GM18870 (cell line): ENCODE results near the gene CSK.

ENCODE experiments used
- ATAC-seq: cut with Tn5 transposase; IDR thresholded peaks from one replicate; pipeline ENCODE4 v1.9.1; 2021; ENCODE audit warnings: moderate library complexity; ENCODE audit not compliant: unreplicated experiment

Gene CSK

DNA sequence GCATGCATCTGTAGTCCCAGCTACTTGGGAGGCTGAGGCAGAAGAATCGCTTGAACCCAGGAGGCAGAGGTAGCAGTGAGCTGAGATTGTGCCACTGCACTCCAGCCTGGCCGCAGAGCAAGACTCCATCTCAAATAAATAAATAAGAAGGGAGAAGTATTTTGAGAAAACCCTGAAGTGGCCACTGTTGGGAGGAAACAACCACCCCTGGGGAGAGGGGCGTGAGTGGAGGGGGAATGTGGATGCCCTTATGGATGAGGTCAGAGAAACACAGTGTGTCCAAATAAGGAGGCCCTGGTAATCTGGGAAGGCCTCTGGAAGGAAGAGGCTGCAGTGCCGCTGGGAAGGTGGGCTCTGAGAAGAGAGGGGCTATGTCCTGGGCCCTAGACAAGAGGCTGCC, 40.4 kb downstream of the CSK start:
- no peak for ATAC-seq

DNA sequence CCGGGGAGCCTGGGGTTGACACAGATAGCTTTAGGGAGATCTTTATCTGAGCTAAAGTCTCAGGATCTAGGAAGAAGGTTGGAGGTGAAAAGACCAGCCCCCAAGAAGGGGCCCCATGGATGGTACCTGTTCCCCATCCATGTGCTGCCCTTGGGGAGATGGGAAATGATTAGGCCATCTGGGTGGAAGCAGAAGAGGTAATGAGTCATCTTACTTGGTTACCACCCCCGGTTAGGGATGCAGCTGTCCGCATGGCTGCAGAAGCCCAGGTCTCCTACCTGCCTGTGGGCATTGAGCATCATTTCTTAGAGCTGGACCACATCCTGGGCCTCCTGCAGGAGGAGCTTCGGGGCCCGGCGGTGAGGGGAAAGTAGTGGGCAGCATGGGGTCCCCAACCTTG, 41.4 kb downstream of the CSK start:
- ATAC-seq: no peak

DNA sequence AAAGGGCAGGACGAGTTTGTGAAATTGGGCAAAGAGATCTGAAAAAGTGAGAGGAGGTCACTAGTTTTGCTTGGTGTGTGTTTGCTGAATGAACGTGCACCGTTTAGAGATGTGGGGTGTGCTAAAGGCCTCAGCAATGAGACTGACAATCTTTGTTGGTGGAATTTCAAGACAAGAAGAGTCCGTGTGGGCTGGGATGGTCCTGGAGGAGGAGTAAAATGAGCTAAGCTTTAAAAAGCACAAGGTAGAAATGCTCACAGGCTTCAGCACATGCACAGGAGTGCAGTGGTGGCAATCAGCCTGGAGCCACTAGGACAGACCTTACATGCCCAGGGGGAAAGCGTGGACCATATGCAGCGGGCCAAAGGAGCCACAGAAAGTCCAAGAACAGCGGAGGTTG, 43.1 kb downstream of the CSK start:
- ATAC-seq: no peak

DNA sequence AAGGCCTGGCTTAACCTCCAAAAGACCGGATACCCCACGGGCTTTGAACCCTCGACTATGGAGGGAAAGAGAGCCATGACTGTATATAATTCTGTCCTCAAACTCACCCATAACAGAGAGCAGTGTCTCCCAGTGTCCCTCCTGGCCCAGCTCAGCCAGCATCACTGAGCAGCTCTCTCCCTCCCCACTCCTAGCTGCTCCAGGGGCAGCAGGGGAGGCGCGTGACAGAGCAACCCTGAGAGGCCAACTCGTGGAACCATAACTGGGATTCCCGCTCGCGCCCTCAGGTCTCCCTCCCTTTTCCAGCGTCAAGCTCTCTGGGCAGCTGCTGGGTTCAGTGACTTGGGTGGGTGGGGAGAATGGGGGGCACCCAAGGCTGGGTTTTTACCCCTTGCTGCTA, 44.0 kb downstream of the CSK start:
- no peak for ATAC-seq

DNA sequence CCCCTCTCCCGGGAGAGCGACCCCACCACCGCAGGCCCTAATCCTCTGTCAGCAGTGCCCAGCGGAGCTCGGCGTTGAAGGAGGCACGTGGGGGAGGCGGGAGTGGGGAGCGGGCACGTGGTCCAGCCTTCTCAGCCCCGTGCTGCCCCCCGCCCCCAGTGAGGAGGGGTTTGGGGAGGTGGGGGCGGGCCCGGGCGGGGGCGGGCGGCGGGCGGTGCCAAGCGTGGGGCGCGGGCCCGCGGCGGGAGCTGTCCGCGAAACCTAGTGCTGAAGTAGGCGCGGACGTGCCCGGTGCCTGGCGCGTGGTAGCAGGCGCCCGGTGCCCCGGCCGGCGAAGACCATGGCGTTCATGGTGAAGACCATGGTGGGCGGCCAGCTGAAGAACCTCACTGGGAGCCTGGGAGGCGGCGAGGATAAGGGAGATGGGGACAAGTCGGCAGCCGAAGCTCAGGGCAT, 44.5 kb downstream of the CSK start, which contains the start of gene CPLX3:
Gene CPLX3 (plus strand): TSS at position 264 of the 456 bp plus-strand sequence. CDS start 77 bp downstream, at position 341.
- no peak for ATAC-seq

DNA sequence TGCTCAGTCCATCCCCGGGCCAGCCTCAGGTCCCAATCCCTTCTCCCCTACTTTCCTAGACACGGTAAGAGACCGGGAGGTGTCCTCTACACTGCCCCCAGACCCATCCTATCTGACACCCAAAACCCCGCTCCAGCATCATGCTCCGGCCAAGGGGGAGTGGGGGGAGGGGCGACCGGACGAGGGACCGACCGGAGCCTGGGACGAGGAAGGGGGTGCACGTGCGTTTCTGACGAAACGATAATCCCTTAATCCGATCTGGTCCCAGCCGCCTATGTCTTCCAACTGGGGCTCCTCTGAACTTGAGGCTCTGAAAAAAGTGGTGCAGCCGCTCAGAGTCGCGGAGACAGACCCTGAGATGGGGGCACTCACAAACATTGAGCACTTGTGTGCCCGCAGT, 45.0 kb downstream of the CSK start:
- no peak for ATAC-seq

DNA sequence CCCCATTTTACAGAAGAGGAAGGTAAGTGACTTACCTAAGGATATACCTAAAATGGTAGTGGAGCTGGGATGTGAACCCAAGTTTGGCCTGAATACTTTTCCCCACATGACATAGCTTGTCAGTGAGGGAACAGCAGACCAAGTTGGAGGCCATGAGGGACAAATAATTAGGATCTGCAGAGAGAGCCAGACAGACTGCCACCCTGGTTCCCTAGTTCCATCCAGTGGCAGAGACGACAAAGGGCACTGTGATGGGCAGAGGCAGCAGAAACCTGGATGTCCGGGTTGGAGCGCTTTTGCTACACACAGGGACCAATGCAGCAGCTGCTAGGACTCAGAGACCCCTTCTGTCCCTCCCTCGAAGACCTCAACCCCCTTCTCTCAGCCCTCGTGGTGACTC, 45.7 kb downstream of the CSK start:
- no peak for ATAC-seq

DNA sequence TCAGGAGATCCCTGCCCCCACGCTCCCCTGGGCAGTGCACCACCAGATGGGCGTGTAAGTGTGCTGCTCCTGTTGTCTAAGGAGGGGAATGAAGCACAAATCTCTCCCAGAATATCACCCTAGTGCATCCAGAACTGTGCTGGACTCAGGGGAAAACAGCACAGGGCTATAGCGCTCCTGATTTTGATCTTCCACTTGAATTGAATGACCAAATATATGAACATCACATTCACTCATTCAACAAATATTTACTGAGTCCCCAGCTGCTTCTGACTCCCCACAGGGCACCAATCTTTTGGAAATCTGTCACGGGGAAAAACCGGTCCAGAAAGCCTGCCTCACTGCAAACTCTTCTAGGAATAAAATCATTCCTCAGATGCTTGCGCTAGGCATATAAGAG, 47.0 kb downstream of the CSK start:
- no peak for ATAC-seq

DNA sequence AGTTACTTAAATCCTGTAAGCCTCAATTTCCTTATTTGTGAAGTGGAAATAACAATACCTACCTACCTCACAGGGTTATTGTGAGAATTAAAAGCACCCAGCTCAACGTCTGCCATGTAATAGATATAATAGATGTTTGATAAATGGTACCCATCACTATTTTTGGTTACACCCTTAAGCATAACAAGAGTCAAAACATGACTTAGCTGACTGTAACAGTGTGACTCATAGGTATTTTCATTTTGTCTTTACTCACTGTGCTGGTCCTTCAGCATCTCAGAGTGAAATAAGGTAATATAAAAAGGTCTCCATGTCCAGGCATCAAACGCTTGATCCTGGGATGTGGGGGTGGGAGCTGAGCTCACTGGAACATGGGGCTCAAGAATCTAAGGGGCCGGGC, 47.6 kb downstream of the CSK start:
- no peak for ATAC-seq

DNA sequence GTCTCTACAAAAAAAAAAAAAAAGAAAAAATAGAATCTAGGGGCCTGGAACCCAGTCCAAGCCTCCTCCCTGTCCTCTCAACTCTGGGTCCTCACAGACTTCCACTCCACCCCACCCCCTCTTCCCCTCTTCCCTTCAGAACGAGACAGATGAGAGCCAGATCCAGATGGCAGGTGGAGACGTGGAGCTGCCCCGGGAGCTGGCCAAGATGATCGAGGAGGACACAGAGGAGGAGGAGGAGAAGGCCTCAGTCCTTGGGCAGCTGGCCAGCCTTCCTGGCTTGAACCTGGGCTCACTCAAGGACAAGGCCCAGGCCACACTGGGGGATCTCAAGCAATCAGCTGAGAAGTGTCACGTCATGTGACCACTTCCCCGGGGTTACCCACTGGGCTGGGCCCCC, 48.1 kb downstream of the CSK start:
- ATAC-seq: no peak

DNA sequence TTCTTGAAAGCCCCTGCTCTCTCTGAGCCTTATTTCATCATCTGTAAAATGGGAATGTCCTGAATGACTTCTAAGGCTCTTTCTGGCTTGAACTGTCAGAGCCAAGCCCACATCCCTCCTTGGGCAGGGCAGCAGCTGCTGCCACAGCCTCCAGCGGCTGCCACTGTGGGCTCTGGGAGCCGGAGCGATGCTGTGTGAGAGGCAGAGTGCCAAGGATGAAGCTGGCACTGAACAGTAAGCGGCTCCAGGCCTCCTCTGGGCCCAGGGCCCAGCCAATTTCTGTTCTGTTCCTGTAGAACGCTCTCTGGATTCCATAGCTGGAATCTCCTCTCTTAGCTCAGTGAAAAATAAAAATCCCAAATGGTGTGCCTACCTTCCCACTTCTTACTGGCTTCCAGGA, 49.0 kb downstream of the CSK start:
- ATAC-seq: no peak

DNA sequence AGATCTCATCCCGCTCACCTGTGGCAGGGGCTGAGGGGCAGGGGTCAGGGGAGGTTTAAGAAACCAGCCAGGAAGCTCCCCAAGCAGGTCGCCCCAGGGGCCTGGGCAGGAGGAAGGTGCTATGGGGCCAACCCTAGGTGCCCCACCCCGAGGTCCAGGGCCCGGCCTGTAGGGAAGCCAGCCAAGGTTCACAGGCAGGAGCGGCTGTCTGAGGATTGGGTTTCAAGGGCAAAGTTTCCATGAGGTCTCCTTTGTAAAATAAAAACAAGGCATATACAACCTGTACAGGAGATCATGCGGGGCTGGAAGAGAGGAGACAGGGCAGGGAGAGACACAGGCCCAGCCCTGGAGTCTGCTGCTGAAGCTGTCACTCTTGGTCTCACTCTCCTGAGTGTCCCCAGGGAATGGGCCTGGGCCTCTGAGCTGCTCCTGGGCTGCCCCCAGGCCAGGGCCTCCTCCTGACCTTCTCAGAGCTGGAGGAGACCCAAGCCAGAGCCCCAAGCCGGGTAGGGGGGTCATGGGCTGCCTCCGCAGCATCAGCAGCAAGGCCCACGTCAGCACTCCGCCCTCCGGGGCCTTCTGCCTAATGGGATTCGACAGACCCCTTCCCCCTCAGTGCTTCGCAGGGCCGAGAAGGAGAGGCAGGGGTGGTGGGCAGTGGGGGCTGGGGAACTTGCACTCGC, 50.1 kb downstream of the CSK start:
- ATAC-seq: no peak

DNA sequence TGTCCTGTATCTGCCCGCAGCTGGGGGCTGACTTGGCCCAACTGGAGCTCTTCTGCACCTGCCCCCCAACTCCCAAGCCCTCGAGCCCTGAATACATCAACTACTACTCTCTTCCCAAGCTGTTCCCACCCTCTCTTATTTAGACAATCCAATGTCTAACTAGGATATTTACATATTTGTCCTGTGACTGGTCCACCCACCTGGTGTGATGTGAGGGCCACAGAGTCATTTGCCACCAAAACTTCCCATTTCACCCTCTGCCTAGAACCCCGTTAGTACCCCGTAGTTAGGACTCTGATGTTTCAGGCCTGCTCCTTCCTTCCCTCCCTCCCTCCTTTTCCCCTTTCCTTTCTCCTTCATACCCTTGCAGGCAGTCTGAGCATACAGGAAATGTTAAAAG, 50.9 kb downstream of the CSK start:
- ATAC-seq: no peak

DNA sequence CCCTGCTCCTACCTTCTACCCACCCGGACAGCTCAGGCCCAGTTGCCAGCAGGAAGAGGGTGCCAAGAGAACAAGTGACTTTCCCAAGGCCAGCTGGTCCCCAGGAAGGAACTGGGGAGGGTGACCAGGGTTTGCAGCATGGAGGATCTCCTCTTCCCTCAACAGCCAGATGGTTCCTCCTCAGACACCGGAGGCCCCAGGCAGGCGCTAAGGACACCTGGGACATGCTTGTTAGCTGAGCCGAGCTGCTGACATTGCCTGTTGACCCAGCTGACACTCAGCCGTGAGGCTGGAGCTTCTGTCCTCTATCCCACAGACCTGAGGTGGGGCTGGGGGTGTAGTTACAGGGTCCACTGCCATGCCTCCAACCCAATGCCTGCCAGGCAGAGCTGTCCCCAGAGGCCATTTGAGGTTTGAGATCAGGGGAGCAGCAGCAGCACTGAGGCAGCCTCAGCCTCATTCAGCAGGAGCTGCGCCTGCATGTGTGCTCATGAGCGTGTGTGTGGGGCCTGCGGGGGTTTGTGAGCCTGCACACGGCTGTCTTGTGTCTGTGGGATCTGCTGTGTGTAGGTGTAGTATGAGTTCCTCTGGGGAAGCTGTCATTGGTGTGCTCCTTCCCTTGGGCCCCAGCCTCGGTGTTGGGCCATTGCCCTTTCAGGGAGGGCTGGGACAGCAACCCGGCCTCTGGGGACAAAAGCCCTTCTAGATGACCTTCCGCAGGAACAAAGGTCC, 51.7 kb downstream of the CSK start:
- ATAC-seq: no peak

DNA sequence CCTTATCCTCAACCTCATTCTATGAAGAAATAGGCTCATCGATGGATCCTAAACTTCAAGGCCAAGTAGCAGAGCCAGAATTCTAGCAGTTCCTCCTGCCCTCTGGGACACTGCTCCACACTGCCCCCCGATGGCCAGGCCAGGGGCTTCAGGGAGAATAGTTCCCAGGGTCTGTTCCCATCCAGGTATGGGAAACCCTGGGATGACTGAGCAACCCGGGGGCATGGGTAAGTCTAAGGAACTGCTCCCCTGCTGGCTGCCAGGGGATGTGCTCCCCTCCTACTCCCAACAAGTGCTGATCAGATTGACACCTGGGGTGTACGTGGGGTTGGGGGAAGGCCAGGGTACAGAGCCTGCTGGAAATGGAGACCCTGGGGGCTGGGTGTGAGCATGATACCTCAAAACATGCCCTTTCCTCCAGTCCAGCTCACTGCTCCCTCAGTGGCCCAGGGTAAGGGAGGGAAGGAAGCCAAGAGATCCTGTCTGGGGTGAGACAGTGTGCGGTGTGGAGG, 53.5 kb downstream of the CSK start:
- ATAC-seq: no peak

DNA sequence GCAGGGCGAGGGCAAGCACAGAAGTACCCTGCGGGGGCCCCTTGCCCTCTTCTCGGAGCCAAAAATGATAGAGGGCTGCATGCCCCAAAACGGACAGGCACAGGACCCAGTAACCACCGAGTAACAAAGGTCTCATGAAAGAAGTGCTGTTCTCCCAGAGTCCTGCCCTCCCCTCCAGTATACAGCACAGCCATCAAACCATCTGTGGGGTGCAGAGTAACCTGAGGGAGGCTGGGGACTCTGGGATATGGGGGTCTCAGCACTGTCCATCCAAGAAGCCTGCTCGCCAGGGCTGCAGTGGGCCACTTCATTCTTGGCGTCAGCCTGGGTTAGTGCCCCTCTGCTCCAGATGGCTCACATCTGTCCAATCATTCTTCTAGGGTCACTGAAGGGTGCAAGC, 55.0 kb downstream of the CSK start:
- no peak for ATAC-seq

DNA sequence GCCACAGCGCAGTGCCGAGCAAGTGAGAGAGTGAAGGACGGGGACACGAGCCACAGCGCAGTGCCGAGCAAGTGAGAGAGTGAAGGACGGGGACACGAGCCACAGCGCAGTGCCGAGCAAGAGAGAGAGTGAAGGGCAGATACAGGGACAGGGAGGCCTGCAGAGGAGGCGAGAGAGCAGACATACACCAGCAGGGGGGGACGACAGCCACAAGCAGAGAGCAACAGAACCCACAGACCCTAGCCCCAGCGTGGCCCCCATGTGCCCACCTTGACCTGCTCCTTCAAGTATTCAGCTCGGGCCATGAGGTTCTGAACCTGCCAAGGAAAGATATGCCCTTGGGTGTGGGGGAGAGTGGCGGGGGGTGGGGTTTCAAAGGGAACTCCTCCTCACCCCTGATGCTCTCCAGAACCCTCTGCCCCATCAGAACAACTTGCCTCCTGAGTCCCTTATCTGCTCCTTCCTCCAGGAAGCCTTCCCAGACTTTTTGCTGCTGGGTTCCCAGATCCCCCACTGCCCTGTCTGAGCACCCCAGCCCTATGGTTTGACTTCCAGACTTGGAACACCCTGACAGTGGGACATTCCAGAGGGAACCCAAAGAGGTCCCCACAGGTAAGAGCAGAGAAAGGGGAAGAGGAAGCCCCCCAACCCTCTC, 55.7 kb downstream of the CSK start:
- no peak for ATAC-seq

DNA sequence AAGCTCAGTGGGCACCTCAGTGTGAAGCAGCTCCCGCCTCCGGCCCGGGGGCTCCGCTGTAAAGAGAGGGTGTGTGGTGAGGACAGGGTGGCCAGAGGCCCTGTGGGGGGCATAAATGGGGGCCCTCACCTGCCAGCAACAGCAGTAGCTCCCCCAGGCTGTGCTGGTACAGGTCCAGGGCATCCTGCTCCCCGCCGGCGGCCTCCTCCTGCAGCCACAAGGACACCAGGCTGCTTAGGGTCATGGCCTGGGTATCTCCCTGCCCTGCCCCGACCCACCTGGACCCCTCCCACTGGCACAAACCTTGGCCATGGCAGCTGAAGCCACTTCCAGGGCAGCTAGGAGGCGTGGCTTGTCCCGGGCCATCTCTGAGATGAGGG, 56.2 kb downstream of the CSK start:
- no peak for ATAC-seq

DNA sequence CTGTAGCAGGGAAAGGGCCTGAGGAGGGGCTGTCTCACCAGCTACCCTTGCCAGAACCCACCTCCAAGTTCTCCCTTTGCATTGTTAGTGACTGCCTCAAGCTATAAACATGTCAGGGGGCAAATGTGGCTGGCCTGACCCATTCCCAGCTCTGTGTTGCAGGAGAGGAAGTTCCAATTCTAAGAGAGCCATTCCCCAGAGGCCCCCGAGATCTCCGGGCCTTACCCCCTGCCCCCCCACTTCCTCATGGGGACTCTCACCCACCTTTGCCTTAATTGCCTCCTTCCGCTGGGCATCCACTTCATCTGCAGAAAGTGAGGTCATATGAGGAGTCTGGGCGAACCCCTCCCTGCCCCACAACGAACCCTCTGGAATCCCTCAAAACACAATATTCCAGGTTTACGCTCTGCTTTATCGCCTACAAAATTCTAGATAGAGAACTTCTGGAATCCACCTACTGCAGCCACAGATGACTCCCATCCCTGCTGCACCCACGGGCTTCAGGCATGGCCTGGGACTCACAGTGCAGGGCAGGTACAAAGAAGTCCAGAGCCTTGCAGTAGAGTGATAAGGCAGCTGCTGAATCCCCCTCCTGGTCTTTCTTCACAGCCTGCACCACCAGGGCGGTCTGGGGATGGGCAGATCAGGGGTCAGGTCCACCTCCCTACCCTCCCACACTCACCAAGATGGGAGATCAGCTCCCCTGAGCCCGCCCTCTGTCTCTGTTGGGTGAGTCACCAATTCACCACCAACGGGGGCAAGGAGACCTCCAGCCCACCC, 57.1 kb downstream of the CSK start:
- no peak for ATAC-seq

DNA sequence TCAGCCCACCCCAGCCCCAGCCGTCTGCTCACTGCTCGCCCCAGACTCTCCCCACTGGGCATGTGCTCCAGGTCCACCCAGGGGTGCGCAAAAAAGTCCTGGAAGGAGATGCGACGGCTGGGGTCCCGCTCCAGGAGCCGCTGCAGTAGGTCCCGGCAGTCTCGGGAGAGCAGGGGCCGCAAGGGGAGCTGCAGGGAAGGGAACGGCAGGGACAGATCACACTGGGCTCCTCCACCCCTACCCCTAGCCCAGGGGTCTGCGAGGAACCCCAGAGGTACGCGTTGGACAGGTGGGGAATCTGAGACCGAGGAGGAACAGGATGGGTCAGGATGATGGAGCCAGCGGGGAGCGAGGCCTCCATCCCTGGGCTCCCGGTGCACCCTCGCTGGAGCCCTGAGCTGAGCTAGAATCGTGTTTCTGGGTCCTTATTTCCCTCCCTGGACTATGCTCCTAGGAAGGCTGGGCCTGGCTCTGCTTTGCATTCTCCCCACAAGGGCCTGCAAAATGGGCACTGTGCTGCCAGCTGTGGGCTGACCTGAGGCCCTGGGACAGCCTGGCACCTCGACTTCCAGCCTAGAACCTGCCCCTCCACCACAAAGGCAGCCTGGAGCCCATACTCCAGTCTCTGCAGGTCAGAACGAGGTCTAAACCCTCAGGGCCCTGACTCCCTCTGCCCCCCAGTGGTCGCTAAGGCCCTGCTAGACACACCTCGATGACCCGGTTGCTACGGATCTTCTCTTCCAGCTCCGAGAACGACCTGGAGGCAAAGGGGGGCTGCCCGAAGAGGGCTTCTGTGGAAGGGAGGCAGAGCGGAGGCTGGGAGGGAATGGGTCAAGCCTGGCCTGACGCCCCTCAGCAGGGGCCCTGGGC, 57.9 kb downstream of the CSK start:
- no peak for ATAC-seq
